Peyer's patch (tissue), 4 donors: ENCODE data around the gene PVR. TPM values are rescaled to one million over a fixed set of nuclear protein-coding genes. Genes with fewer than 3 reads are reported as not detected.

Source experiments
- DNase-seq, 3 donors: peaks; one replicate each; pipeline ENCODE4 v3.0.0-alpha.2; 2017 to 2019
- H3K27ac ChIP-seq, 4 donors: fragments of 200-600 bp; sonication (generic); one replicate each; pipeline ENCODE4 v1.5.1; 2016 to 2019
- H3K27me3 ChIP-seq, 2 donors: fragments of 200-600 bp; sonication (generic); one replicate each; pipeline ENCODE4 v1.5.1; 2019
- H3K36me3 ChIP-seq, 3 donors: fragments of 200-600 bp; sonication (generic); one replicate each; pipeline ENCODE4 v1.5.1; 2016 to 2019
- H3K4me1 ChIP-seq, 4 donors: fragments of 200-600 bp; sonication (generic); one replicate each; pipeline ENCODE4 v1.5.1; 2016 to 2019
- H3K4me3 ChIP-seq, 4 donors: fragments of 200-600 bp; sonication (generic); 1 replicate in 3 of 4; 2 replicates in 1 of 4; pipeline ENCODE4 v1.5.1; 2016 to 2019; ENCODE audit warnings: mild to moderate bottlenecking in 1 of 4
- H3K9me3 ChIP-seq, 4 donors: fragments of 200-600 bp; sonication (generic); one replicate each; pipeline ENCODE4 v1.5.1; 2016 to 2019; ENCODE audit warnings: mild to moderate bottlenecking in 1 of 4
- CTCF ChIP-seq, 6 experiments: fragments of 450-650 bp in 4 of 6; fragments of 200-600 bp in 2 of 6; sonication (generic) in 1 of 6; IDR thresholded peaks; one replicate each; pipeline ENCODE4 v1.5.1; 2017 to 2019; ENCODE audit warnings: antibody characterized with exemption in 6 of 6, mild to moderate bottlenecking in 3 of 6, moderate library complexity in 1 of 6
- POLR2A ChIP-seq, 2 donors: fragments of 450-650 bp; IDR thresholded peaks; one replicate each; pipeline ENCODE4 v1.5.1; 2017; ENCODE audit warnings: antibody characterized with exemption in 2 of 2, mild to moderate bottlenecking in 2 of 2, moderate library complexity in 2 of 2
- total RNA-seq, 4 donors: library from RNA; depleted of rRNA; stranded (reverse); fragments of >200 nt; gene quantifications; one replicate each; pipeline ENCODE4 v1.1.0, GENCODE V29; 2016

Gene PVR
- total RNA-seq, 4 donors from 2014 or later: 21.7 to 49.3 (median 40.0) TPM

GRCh38 chr19:44642377-44642776 lies 1.3 kb upstream of the PVR start:
- H3K27ac ChIP-seq: no peak overlapping the region

GRCh38 chr19:44644402-44645016 lies 799 bp downstream of the PVR start:
- Histone ChIP-seq H3K4me1 (peaks cover 0 to 18% (median 4%) of the 10 kb centered on the region in 4 donors), H3K27me3 (no peaks in the 10 kb centered on the region), H3K9me3 (no peaks in the 10 kb centered on the region), H3K4me3 (peak overlapping the region; percentile 40 to 88 (median 70)), H3K27ac (peak overlapping the region; percentile 52 to 86 (median 76)), H3K36me3 (peaks cover 0 to 25% (median 0%) of the 10 kb centered on the region in 3 donors)
- peak in 1 of 3 donors; percentile 53 for DNase-seq
- no peak for TF ChIP-seq CTCF (IDR thresholded peaks at IDR 0.05)
- no peak for TF ChIP-seq POLR2A (IDR thresholded peaks at IDR 0.05)

More at GRCh38 chr19:44642377-44642776, 1.3 kb upstream of the PVR start:
- Histone ChIP-seq H3K4me3 (no peak overlapping the region), H3K9me3 (no peaks in the 10 kb centered on the region), H3K36me3 (peaks cover 0 to 11% (median 0%) of the 10 kb centered on the region in 3 donors), H3K4me1 (peaks cover 0 to 20% (median 4%) of the 10 kb centered on the region in 4 donors), H3K27me3 (no peaks in the 10 kb centered on the region)
- no peak for TF ChIP-seq CTCF (IDR thresholded peaks at IDR 0.05)
- TF ChIP-seq POLR2A (IDR thresholded peaks at IDR 0.05): no peak
- DNase-seq: no peak

GRCh38 chr19:44645407-44646048 lies 1.8 kb downstream of the PVR start:
- Histone ChIP-seq H3K4me1 (peaks cover 0 to 18% (median 4%) of the 10 kb centered on the region in 4 donors), H3K36me3 (peaks cover 0 to 36% (median 0%) of the 10 kb centered on the region in 3 donors), H3K9me3 (no peaks in the 10 kb centered on the region), H3K4me3 (no peak overlapping the region), H3K27ac (no peak overlapping the region), H3K27me3 (no peaks in the 10 kb centered on the region)
- TF ChIP-seq POLR2A (IDR thresholded peaks at IDR 0.05) (no peak), CTCF (IDR thresholded peaks at IDR 0.05) (no peak)
- peak in 1 of 3 donors; percentile 15 for DNase-seq

- H3K4me3 ChIP-seq: no peak overlapping the region
- no peak for TF ChIP-seq POLR2A (IDR thresholded peaks at IDR 0.05)
- TF ChIP-seq CTCF (IDR thresholded peaks at IDR 0.05): no peak
- peak in 1 of 3 donors; percentile 0 for DNase-seq
- no peaks in the 10 kb centered on the region for H3K9me3 ChIP-seq
- peaks cover 0 to 41% (median 0%) of the 10 kb centered on the region in 3 donors for H3K36me3 ChIP-seq
- H3K27ac ChIP-seq: no peak overlapping the region
- no peaks in the 10 kb centered on the region for H3K27me3 ChIP-seq
- peaks cover 0 to 18% (median 4%) of the 10 kb centered on the region in 4 donors for H3K4me1 ChIP-seq
These were observed 2.3 kb downstream of the PVR start for GRCh38 chr19:44646049-44646416.

GRCh38 chr19:44647144-44647543 lies 3.4 kb downstream of the PVR start:
- H3K27ac ChIP-seq: peak overlapping the region in 1 of 4 donors; percentile 38
- H3K9me3 ChIP-seq: no peaks in the 10 kb centered on the region

More at GRCh38 chr19:44647144-44647543, 3.4 kb downstream of the PVR start:
- H3K36me3 ChIP-seq: peaks cover 0 to 52% (median 0%) of the 10 kb centered on the region in 3 donors
- TF ChIP-seq POLR2A (IDR thresholded peaks at IDR 0.05) (no peak), CTCF (IDR thresholded peaks at IDR 0.05) (no peak)
- peaks cover 0 to 18% (median 4%) of the 10 kb centered on the region in 4 donors for H3K4me1 ChIP-seq
- no peak overlapping the region for H3K4me3 ChIP-seq
- H3K27me3 ChIP-seq: no peaks in the 10 kb centered on the region
- DNase-seq: peak in 1 of 3 donors; percentile 39
